ENCODE measurements around the gene FIBP. TPM values are rescaled to one million over a fixed set of nuclear protein-coding genes. Genes with fewer than 3 reads are reported as not detected.

The FIBP gene
- total RNA-seq, 2 experiments from 2014 or later = 95.4 to 121 TPM

DNA sequence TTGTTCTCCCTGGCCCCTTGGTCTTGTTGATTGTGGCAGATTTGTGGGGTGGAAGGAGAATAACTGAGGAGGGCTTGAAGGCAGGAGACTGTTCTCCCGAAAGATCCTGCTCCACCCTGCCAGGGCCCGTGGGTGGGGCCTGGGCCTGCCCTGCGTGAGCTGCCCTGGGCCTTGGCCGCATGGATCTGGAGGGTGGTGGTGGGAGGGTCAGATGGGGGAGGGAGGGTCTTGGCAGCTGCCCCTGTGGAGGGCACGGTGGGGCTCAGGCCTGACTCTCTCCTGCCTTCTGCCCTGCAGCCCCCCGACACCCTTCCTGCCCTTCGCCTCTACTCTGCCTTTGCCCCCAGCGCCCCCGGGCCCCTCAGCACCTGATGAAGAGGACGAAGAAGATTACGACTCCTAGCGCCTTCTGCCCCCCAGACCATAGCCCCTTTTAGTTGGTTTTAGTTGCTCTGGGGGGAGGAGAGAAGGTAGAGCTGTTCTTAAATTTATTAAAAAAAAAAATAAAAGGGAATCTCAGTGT, 32.8 kb upstream of the FIBP start:
- H3K27me3 Mint-ChIP-seq = no peaks in the 10 kb centered on the region
- POLR2A ChIA-PET = no interaction called here
- H3K27ac Mint-ChIP-seq = no peak overlapping the region
- DNase-seq (no peak), ATAC-seq (no peak)
- intact Hi-C loops (cut with DNase I, micrococcal nuclease) = no loop called here
- peak overlapping the region; percentile 91 for H3K4me3 Mint-ChIP-seq
- CTCF ChIA-PET = interaction anchor here (0.6 to 0.8 kb wide), 3 partner anchors 34 to 54 kb away, joined by 3 to 4 read pairs (median 3); no protein-coding TSS in a partner anchor
- peaks cover 28% of the 10 kb centered on the region for H3K4me1 Mint-ChIP-seq
- H3K36me3 Mint-ChIP-seq (ENCODE audit: low read depth) = peaks cover 15% of the 10 kb centered on the region
- no peaks in the 10 kb centered on the region for H3K9me3 Mint-ChIP-seq (ENCODE audit: low read depth)

DNA sequence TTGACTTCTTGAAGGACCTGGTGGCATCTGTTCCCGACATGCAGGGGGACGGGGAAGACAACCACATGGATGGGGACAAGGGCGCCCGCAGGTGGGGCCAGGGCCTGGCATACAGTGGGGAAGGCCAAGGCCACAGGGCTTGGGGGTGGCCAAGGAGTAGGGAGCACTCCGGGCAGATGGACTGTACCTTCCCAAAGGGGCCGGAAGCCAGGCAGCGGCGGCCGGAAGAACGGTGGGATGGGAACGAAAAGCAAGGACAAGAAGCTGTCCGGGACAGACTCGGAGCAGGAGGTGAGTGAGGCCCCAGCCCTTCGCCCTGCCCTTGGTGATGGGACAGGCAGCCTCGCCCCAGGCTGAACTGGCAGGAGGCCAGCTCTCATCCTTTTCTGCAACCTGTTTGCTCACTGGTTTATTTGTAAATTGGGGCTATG, 32.1 kb upstream of the FIBP start:
- H3K27me3 Mint-ChIP-seq = no peaks in the 10 kb centered on the region
- H3K36me3 Mint-ChIP-seq (ENCODE audit: low read depth) = peaks cover 15% of the 10 kb centered on the region
- intact Hi-C loops (cut with DNase I, micrococcal nuclease) = no loop called here
- H3K4me3 Mint-ChIP-seq = peak overlapping the region; percentile 91
- H3K4me1 Mint-ChIP-seq = peaks cover 30% of the 10 kb centered on the region
- H3K27ac Mint-ChIP-seq = peak overlapping the region; percentile 88
- ChIA-PET POLR2A (no interaction called here), CTCF (interaction anchor here (0.9 kb wide), 1 partner anchor 69 kb away, joined by 4 read pairs; no protein-coding TSS in a partner anchor)
- no peaks in the 10 kb centered on the region for H3K9me3 Mint-ChIP-seq (ENCODE audit: low read depth)
- DNase-seq (no peak), ATAC-seq (no peak)

- POLR2A ChIA-PET = no interaction called here
- CTCF ChIA-PET = interaction anchor here (0.6 to 0.9 kb wide), 2 partner anchors 70 to 131 kb away, joined by 4 read pairs; no protein-coding TSS in a partner anchor
- Mint-ChIP-seq H3K27me3 (no peaks in the 10 kb centered on the region), H3K36me3 (ENCODE audit: low read depth) (peaks cover 15% of the 10 kb centered on the region), H3K4me3 (peak overlapping the region; percentile 91), H3K4me1 (peaks cover 35% of the 10 kb centered on the region), H3K27ac (peak overlapping the region; percentile 88), H3K9me3 (ENCODE audit: low read depth) (no peaks in the 10 kb centered on the region)
- peak; percentile 40 for ATAC-seq
- DNase-seq = peak; percentile 79
- intact Hi-C loops (cut with DNase I, micrococcal nuclease) = loop anchor here (1.0 to 2.0 kb wide), 22 partner anchors 9 to 395 kb away; partner anchors contain the start of genes CFL1 (in 2 of the 2), FIBP (in 2 of the 2), FOSL1 (in 2 of the 2) and SART1 (in 2 of the 2)
These were observed 31.5 kb upstream of the FIBP start for GRCh38 chr11:65919573-65920371.

DNA sequence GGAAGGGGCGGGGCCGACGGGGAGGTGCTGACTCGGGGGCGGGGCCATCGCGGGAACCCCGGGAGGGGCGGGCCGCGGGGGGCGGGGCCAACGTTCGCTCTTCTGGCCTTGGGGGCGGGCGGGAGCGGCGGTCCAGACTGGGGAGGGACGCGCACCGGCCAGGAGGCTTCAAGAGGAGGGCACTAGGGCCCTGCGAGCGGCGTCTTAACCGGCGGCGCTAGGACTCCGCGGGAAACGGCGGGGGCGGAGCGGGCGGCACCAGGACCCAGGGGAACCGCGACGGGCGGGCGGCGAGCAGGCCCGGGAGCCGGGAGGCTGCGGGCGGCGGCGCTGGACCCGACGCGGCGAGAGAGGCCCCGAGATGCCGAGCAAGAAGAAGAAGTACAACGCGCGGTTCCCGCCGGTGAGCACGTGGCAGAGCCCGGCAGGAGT, 30.9 kb upstream of the FIBP start, which contains the start of gene DRAP1:
DRAP1 (plus strand) TSS at position 286 of the 432 bp plus-strand sequence; CDS start at position 362, 76 bp downstream.
- no peaks in the 10 kb centered on the region for H3K9me3 Mint-ChIP-seq (ENCODE audit: low read depth)

DNA sequence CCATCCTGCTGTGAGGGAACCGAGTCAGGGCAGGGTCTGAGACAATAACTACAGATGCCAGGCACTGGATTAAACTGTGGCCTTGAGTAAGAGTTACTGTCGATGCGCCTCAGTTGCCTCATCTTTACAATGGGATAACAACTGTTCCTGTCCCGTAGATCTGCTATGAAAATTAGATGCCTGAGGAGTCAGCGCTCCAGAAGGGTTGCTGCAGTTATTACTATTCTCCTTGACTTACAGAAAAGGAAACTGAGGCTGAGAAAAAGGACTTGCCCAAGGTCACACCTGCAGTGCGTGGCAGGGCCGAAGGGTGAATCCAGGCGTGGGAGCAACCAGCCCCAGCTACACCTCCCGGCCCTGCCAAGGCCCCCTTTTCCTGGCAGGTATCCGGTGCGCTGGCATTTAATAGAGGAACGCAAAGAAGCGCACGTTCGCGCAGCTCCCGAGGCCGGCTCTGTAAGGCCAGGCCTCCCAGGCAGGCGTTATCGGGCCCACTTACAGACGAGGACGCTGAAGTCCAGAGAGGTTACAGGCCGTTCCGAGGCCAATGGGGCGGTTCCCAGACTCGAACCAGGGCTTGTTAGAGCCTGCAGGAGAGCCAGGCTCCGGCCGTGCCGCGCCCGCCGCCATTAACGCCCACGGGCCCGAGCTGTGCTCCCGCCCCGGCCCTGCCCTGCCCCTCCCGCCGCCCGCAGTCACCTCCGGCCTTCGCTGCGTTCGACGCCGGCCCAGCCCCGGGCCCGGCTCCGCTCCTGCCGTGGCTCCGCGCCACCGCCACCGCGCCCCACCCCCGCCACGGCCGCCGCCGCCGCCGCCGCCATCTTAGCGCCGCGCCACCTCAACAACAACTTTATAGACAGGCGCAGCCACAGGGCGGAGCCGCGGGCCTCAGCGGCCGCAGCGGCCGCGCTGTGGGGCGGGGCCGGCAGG, 30.2 kb upstream of the FIBP start, which contains the start of gene C11orf68:
C11orf68 (minus strand) TSS at position 852 of the 930 bp plus-strand sequence; CDS start at position 821, 31 bp downstream.
- peak; percentile 68 for ATAC-seq
- Mint-ChIP-seq H3K4me3 (peak within 1 kb of the TSS; percentile 91), H3K9me3 (ENCODE audit: low read depth) (no peaks in the 10 kb centered on the region), H3K27ac (peak within 1 kb of the TSS; percentile 88), H3K36me3 (ENCODE audit: low read depth) (peaks cover 14% of the 10 kb centered on the region), H3K27me3 (no peaks in the 10 kb centered on the region), H3K4me1 (peaks cover 35% of the 10 kb centered on the region)
- CTCF ChIA-PET = interaction anchor here (0.6 to 1.8 kb wide), 6 partner anchors 10 to 199 kb away, joined by 3 to 10 read pairs (median 5); partner anchors contain the start of genes CCDC85B, FIBP, FOSL1 and MUS81
- DNase-seq = no peak
- intact Hi-C loops (cut with DNase I, micrococcal nuclease) = loop anchor here (1.0 to 2.0 kb wide), 22 partner anchors 10 to 394 kb away; partner anchors contain the start of genes CFL1 (in 2 of the 2), FIBP (in 2 of the 2), FOSL1 (in 2 of the 2) and SART1 (in 2 of the 2)
- POLR2A ChIA-PET = interaction anchor here (0.9 to 1.0 kb wide), 2 partner anchors 18 to 28 kb away, joined by 3 to 5 read pairs; partner anchors contain the start of genes CCDC85B and FOSL1

More for the DNA sequence above, 30.9 kb upstream of the FIBP start, which contains the start of gene DRAP1:
- ATAC-seq = peak; percentile 94
- no peaks in the 10 kb centered on the region for H3K27me3 Mint-ChIP-seq
- ChIA-PET POLR2A (no interaction called here), CTCF (interaction anchor here (0.6 kb wide), 1 partner anchor 132 kb away, joined by 4 read pairs; no protein-coding TSS in a partner anchor)
- peak within 1 kb of the TSS; percentile 91 for H3K4me3 Mint-ChIP-seq
- peak; percentile 100 for DNase-seq
- H3K4me1 Mint-ChIP-seq = peaks cover 35% of the 10 kb centered on the region
- intact Hi-C loops (cut with DNase I, micrococcal nuclease) = loop anchor here (1.0 to 2.0 kb wide), 22 partner anchors 9 to 395 kb away; partner anchors contain the start of genes CFL1 (in 2 of the 2), FIBP (in 2 of the 2), FOSL1 (in 2 of the 2) and SART1 (in 2 of the 2)
- peaks cover 14% of the 10 kb centered on the region for H3K36me3 Mint-ChIP-seq (ENCODE audit: low read depth)
- H3K27ac Mint-ChIP-seq = peak within 1 kb of the TSS; percentile 88

- Mint-ChIP-seq H3K4me3 (peak overlapping the region; percentile 91), H3K27ac (peak overlapping the region; percentile 86), H3K36me3 (ENCODE audit: low read depth) (peaks cover 11% of the 10 kb centered on the region), H3K4me1 (peaks cover 35% of the 10 kb centered on the region), H3K27me3 (no peaks in the 10 kb centered on the region), H3K9me3 (ENCODE audit: low read depth) (no peaks in the 10 kb centered on the region)
- no peak for DNase-seq
- ChIA-PET CTCF (interaction anchor here (0.6 to 1.8 kb wide), 7 partner anchors 9 to 200 kb away, joined by 3 to 10 read pairs (median 5); partner anchors contain the start of genes CCDC85B, FIBP, FOSL1 and MUS81), POLR2A (interaction anchor here (0.6 to 1.0 kb wide), 3 partner anchors 18 to 85 kb away, joined by 3 to 5 read pairs (median 3); partner anchors contain the start of genes CCDC85B and FOSL1)
- no peak for ATAC-seq
- intact Hi-C loops (cut with DNase I, micrococcal nuclease) = loop anchor here (2.0 kb wide), 4 partner anchors 29 to 343 kb away; partner anchors contain the start of genes CFL1 (in 1 of the 2), FIBP (in 1 of the 2) and SART1 (in 1 of the 2)
These were observed 29.4 kb upstream of the FIBP start for GRCh38 chr11:65917434-65918210.

GRCh38 chr11:65917077-65917433, 28.8 kb upstream of the FIBP start:
- Mint-ChIP-seq H3K27me3 (no peaks in the 10 kb centered on the region), H3K9me3 (ENCODE audit: low read depth) (no peaks in the 10 kb centered on the region), H3K27ac (peak overlapping the region; percentile 58), H3K36me3 (ENCODE audit: low read depth) (peaks cover 6% of the 10 kb centered on the region), H3K4me1 (peaks cover 31% of the 10 kb centered on the region), H3K4me3 (peak overlapping the region; percentile 91)
- intact Hi-C loops (cut with DNase I, micrococcal nuclease) = no loop called here
- ChIA-PET CTCF (interaction anchor here (0.7 to 1.8 kb wide), 4 partner anchors 8 to 57 kb away, joined by 4 to 10 read pairs (median 6); partner anchors contain the start of genes CCDC85B, FIBP and MUS81), POLR2A (no interaction called here)
- DNase-seq = no peak
- no peak for ATAC-seq

DNA sequence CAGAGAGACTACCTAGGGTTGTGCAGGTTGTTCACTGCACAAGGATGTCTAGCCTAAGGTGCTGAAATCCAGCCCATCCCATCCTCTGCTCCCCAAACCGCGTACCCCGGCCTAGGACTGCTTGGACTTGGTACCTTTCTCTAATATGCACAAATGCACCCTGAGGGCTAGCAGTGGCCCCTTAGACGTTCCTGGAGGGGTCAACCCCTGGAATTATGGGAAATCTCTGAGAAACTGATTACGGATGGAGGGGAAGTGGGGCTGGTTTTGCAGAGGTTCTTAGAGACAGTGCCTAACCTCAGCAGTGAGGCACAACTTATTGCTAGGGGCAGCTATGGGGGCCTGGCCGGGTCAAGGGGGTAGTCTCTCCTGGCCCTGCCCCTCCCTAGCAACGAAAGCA, 28.1 kb upstream of the FIBP start:
- ChIA-PET CTCF (interaction anchor here (0.7 to 1.3 kb wide), 3 partner anchors 26 to 473 kb away, joined by 3 to 5 read pairs (median 3); partner anchors contain the start of gene CCDC85B), POLR2A (interaction anchor here (1.0 kb wide), 1 partner anchor 23 kb away, joined by 6 read pairs; no protein-coding TSS in a partner anchor)
- Mint-ChIP-seq H3K4me1 (peaks cover 27% of the 10 kb centered on the region), H3K9me3 (ENCODE audit: low read depth) (no peaks in the 10 kb centered on the region), H3K4me3 (peak overlapping the region; percentile 91), H3K27me3 (peaks cover 2% of the 10 kb centered on the region), H3K36me3 (ENCODE audit: low read depth) (peaks cover 2% of the 10 kb centered on the region), H3K27ac (peak overlapping the region; percentile 58)
- ATAC-seq = no peak
- intact Hi-C loops (cut with DNase I, micrococcal nuclease) = no loop called here
- no peak for DNase-seq

GRCh38 chr11:65915821-65916251, 27.6 kb upstream of the FIBP start:
- DNase-seq = peak; percentile 38
- ATAC-seq = no peak
- Mint-ChIP-seq H3K27me3 (peaks cover 2% of the 10 kb centered on the region), H3K4me3 (no peak overlapping the region), H3K9me3 (ENCODE audit: low read depth) (no peaks in the 10 kb centered on the region), H3K4me1 (peaks cover 26% of the 10 kb centered on the region), H3K27ac (no peak overlapping the region), H3K36me3 (ENCODE audit: low read depth) (peaks cover 2% of the 10 kb centered on the region)
- CTCF ChIA-PET = interaction anchor here (0.7 to 1.3 kb wide), 3 partner anchors 26 to 473 kb away, joined by 3 to 5 read pairs (median 3); partner anchors contain the start of gene CCDC85B
- POLR2A ChIA-PET = interaction anchor here (1.0 kb wide), 1 partner anchor 22 kb away, joined by 6 read pairs; no protein-coding TSS in a partner anchor
- intact Hi-C loops (cut with DNase I, micrococcal nuclease) = no loop called here

Measured in activated CD4-positive, alpha-beta T cell treated with anti-CD3 and anti-CD28 coated beads for 36 hours (primary cell).